Neural cell (in vitro differentiated cells): Measurements from ENCODE around the gene ERC2. TPM values are rescaled to one million over a fixed set of nuclear protein-coding genes. Genes with fewer than 3 reads are reported as not detected.

Source experiments
- H2AFZ ChIP-seq: fragments of 200-600, 300-800 bp; sonication (generic), shearing (Covaris generic); 2 replicates; pipeline ENCODE4 v1.6.0; 2014; ENCODE audit warnings: low read depth, mild to moderate bottlenecking, antibody characterized with exemption, low read length, moderate library complexity
- H3F3A ChIP-seq: fragments of 200-600 bp; shearing (Covaris generic); 2 replicates; pipeline ENCODE4 v1.6.1; 2016; ENCODE audit warnings: mild to moderate bottlenecking, moderate library complexity, mixed read lengths, antibody characterized with exemption, low read length; ENCODE audit not compliant: insufficient read depth, poor library complexity, severe bottlenecking
- H3K27ac ChIP-seq: fragments of 200-600, 300-800 bp; sonication (generic), shearing (Covaris generic); 2 replicates; pipeline ENCODE4 v1.5.1; 2014; ENCODE audit warnings: mild to moderate bottlenecking, low read length, moderate library complexity
- H3K27me3 ChIP-seq: fragments of 300-800, 200-600 bp; sonication (generic), shearing (Covaris generic); 2 replicates; pipeline ENCODE4 v1.6.0; 2014; ENCODE audit warnings: mild to moderate bottlenecking, low read depth, low read length, moderate library complexity; ENCODE audit not compliant: insufficient read depth
- H3K36me3 ChIP-seq: fragments of 300-800, 200-600 bp; sonication (generic), shearing (Covaris generic); 2 replicates; pipeline ENCODE4 v1.5.1; 2014; ENCODE audit warnings: mild to moderate bottlenecking, antibody characterized with exemption, low read length, moderate library complexity; ENCODE audit not compliant: insufficient read depth
- H3K4me2 ChIP-seq: fragments of 300-800, 200-600 bp; sonication (generic), shearing (Covaris generic); 2 replicates; pipeline ENCODE4 v1.6.0; 2014; ENCODE audit warnings: mild to moderate bottlenecking, low read length
- H3K4me3 ChIP-seq: fragments of 300-800, 200-600 bp; sonication (generic), shearing (Covaris generic); 2 replicates; pipeline ENCODE4 v1.5.1; 2014; ENCODE audit warnings: mild to moderate bottlenecking, low read length, moderate library complexity
- H3K79me2 ChIP-seq: fragments of 200-600 bp; shearing (Covaris generic); replicated peaks from 2 replicates; pipeline ENCODE4 v1.6.0; 2014; ENCODE audit warnings: mild to moderate bottlenecking, low read length, moderate library complexity; ENCODE audit not compliant: insufficient read depth
- H3K9ac ChIP-seq: fragments of 300-800, 200-600 bp; sonication (generic), shearing (Covaris generic); 2 replicates; pipeline ENCODE4 v1.6.1; 2016; ENCODE audit warnings: mild to moderate bottlenecking, low read length, mixed read lengths
- H3K9me2 ChIP-seq: fragments of 200-600 bp; shearing (Covaris generic); 2 replicates; pipeline ENCODE4 v1.6.1; 2016; ENCODE audit warnings: mild to moderate bottlenecking, low read length, mixed read lengths; ENCODE audit not compliant: insufficient read depth
- H3K9me3 ChIP-seq: fragments of 200-600, 300-800 bp; sonication (generic), shearing (Covaris generic); 2 replicates; pipeline ENCODE4 v1.6.1; 2016; ENCODE audit warnings: mild to moderate bottlenecking, mixed run types, low read length, moderate library complexity, mixed read lengths
- H4K20me1 ChIP-seq: fragments of 200-600 bp; shearing (Covaris generic); 2 replicates; pipeline ENCODE4 v1.6.1; 2016; ENCODE audit warnings: mild to moderate bottlenecking, mixed run types; ENCODE audit not compliant: insufficient read depth
- EP300 ChIP-seq: fragments of 450-650 bp; conservative IDR thresholded peaks from 2 replicates; pipeline ENCODE4 v1.6.1; 2014; ENCODE audit warnings: antibody characterized with exemption, mild to moderate bottlenecking, moderate library complexity; ENCODE audit not compliant: poor library complexity, severe bottlenecking
- EZH2 ChIP-seq: fragments of 200-600, 300-800 bp; shearing (Covaris generic), sonication (generic); IDR thresholded peaks from 2 replicates; pipeline ENCODE4 v1.6.1; 2014; ENCODE audit warnings: antibody characterized with exemption, low read length, borderline replicate concordance, mild to moderate bottlenecking; ENCODE audit not compliant: insufficient read depth, poor library complexity, severe bottlenecking
- MXI1 ChIP-seq: fragments of 450-650 bp; conservative IDR thresholded peaks from 2 replicates; pipeline ENCODE4 v1.6.1; 2014; ENCODE audit warnings: antibody characterized with exemption, mild to moderate bottlenecking; ENCODE audit not compliant: poor library complexity, severe bottlenecking
- POLR2AphosphoS5 ChIP-seq: IDR thresholded peaks from 2 replicates; pipeline ENCODE4 v1.6.1; 2012
- RAD21 ChIP-seq: fragments of 450-650 bp; conservative IDR thresholded peaks from 2 replicates; pipeline ENCODE4 v1.6.1; 2014; ENCODE audit warnings: antibody characterized with exemption, mild to moderate bottlenecking, moderate library complexity
- SMC3 ChIP-seq: fragments of 450-650 bp; conservative IDR thresholded peaks from 2 replicates; pipeline ENCODE4 v1.6.1; 2014; ENCODE audit warnings: antibody characterized with exemption, mild to moderate bottlenecking, moderate library complexity; ENCODE audit not compliant: poor library complexity
- TAF1 ChIP-seq: IDR thresholded peaks from 2 replicates; pipeline ENCODE4 v1.6.1; 2012; ENCODE audit warnings: low read depth
- polyA plus RNA-seq: library from polyadenylated mRNA; depleted of rRNA; stranded (reverse); fragments of >200 nt; gene quantifications from 2 replicates; pipeline ENCODE4 v1.2.3, GENCODE V29; 2014
- TF ChIP-seq, protein P1 (sequence below): fragments of 450-650 bp; IDR thresholded peaks from 2 replicates; pipeline ENCODE4 v1.5.1; 2014; ENCODE audit warnings: antibody characterized with exemption, mild to moderate bottlenecking, moderate library complexity; ENCODE audit not compliant: poor library complexity, severe bottlenecking
- TF ChIP-seq, protein P2 (sequence below): IDR thresholded peaks from 2 replicates; pipeline ENCODE4 v1.6.1; 2012; ENCODE audit warnings: borderline replicate concordance

The ERC2 gene
- polyA plus RNA-seq, 1 donor from 2014 or later, result 60.4 TPM

DNA sequence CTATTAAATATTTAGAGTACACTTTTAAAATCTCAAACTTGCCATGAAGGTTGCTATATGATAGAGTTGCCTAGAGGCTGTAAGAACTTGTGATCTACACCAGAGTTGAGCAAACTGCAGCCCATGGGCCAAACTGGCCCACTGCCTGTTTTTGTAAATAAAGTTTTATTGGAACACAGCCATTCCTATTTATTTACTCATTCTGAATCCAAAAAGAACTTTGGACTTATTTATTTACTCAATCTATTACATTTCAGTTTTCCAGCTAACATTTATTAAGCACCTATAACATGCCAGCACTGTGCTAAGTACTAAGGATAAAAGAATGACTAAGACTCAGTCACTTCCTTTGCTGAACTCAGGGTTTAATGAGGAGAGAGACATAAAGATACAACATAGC lies 403.6 kb downstream of the ERC2 start:
- Histone ChIP-seq H3K79me2 (no peaks in the 10 kb centered on the region), H3K36me3 (no peaks in the 10 kb centered on the region), H3K9ac (no peak overlapping the region), H3K9me2 (no peaks in the 10 kb centered on the region), H3K27me3 (no peaks in the 10 kb centered on the region), H3K4me2 (no peak overlapping the region), H3F3A (no peaks in the 10 kb centered on the region), H3K9me3 (peaks cover 3% of the 10 kb centered on the region), H4K20me1 (no peaks in the 10 kb centered on the region), H3K27ac (no peak overlapping the region), H3K4me3 (no peak overlapping the region), H2AFZ (no peak overlapping the region)
- TF ChIP-seq, protein P1, sequence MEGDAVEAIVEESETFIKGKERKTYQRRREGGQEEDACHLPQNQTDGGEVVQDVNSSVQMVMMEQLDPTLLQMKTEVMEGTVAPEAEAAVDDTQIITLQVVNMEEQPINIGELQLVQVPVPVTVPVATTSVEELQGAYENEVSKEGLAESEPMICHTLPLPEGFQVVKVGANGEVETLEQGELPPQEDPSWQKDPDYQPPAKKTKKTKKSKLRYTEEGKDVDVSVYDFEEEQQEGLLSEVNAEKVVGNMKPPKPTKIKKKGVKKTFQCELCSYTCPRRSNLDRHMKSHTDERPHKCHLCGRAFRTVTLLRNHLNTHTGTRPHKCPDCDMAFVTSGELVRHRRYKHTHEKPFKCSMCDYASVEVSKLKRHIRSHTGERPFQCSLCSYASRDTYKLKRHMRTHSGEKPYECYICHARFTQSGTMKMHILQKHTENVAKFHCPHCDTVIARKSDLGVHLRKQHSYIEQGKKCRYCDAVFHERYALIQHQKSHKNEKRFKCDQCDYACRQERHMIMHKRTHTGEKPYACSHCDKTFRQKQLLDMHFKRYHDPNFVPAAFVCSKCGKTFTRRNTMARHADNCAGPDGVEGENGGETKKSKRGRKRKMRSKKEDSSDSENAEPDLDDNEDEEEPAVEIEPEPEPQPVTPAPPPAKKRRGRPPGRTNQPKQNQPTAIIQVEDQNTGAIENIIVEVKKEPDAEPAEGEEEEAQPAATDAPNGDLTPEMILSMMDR, result no peak
- no peak for TF ChIP-seq POLR2AphosphoS5
- no peak for TF ChIP-seq MXI1
- TF ChIP-seq, protein P2, sequence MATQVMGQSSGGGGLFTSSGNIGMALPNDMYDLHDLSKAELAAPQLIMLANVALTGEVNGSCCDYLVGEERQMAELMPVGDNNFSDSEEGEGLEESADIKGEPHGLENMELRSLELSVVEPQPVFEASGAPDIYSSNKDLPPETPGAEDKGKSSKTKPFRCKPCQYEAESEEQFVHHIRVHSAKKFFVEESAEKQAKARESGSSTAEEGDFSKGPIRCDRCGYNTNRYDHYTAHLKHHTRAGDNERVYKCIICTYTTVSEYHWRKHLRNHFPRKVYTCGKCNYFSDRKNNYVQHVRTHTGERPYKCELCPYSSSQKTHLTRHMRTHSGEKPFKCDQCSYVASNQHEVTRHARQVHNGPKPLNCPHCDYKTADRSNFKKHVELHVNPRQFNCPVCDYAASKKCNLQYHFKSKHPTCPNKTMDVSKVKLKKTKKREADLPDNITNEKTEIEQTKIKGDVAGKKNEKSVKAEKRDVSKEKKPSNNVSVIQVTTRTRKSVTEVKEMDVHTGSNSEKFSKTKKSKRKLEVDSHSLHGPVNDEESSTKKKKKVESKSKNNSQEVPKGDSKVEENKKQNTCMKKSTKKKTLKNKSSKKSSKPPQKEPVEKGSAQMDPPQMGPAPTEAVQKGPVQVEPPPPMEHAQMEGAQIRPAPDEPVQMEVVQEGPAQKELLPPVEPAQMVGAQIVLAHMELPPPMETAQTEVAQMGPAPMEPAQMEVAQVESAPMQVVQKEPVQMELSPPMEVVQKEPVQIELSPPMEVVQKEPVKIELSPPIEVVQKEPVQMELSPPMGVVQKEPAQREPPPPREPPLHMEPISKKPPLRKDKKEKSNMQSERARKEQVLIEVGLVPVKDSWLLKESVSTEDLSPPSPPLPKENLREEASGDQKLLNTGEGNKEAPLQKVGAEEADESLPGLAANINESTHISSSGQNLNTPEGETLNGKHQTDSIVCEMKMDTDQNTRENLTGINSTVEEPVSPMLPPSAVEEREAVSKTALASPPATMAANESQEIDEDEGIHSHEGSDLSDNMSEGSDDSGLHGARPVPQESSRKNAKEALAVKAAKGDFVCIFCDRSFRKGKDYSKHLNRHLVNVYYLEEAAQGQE, result no peak
- no peak for TF ChIP-seq RAD21
- no peak for TF ChIP-seq SMC3

DNA sequence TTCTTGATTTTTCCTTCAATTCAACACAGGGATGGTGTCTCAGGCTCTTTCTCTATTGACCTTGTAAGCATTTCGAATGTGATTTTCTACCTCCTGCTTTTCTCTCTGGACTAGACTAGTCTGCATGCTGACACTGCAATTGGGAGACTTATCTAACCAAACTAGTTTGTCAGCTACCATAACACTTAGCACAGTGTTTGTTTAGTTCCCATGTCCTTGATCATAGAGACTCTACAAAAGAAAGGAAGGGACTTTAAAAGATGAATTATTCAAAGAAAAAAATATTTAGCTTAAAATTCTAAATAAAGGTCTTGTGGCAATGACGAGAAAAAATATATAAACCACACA lies 407.0 kb downstream of the ERC2 start:
- H3K27me3 ChIP-seq, result no peaks in the 10 kb centered on the region
- H3K27ac ChIP-seq, result no peak overlapping the region
- no peak for TF ChIP-seq RAD21
- no peak for TF ChIP-seq MXI1
- TF ChIP-seq, protein P2, result no peak
- no peak for TF ChIP-seq TAF1
- TF ChIP-seq, protein P1, result no peak
- no peak for TF ChIP-seq EZH2
- no peak for TF ChIP-seq SMC3
- no peak for TF ChIP-seq POLR2AphosphoS5
- TF ChIP-seq EP300, result no peak
- H3K9me3 ChIP-seq, result peaks cover 3% of the 10 kb centered on the region
- no peaks in the 10 kb centered on the region for H3F3A ChIP-seq
- H2AFZ ChIP-seq, result no peak overlapping the region
- H4K20me1 ChIP-seq, result no peaks in the 10 kb centered on the region
- H3K9me2 ChIP-seq, result no peaks in the 10 kb centered on the region
- H3K79me2 ChIP-seq, result no peaks in the 10 kb centered on the region
- no peak overlapping the region for H3K9ac ChIP-seq
- no peaks in the 10 kb centered on the region for H3K36me3 ChIP-seq
- H3K4me2 ChIP-seq, result no peak overlapping the region
- H3K4me3 ChIP-seq, result no peak overlapping the region
